ENCODE measurements around the gene BAHCC1. TPM values are rescaled to one million over a fixed set of nuclear protein-coding genes. Genes with fewer than 3 reads are reported as not detected.
"Not testable (repeated sequence)": the region's sequence is repeated elsewhere in the genome, so short reads cannot be mapped to it uniquely, and the experiment has no call there.

The BAHCC1 gene
- total RNA-seq, 3 donors from 2014 or later = 7.4 to 17.0 (median 11.7) TPM

DNA sequence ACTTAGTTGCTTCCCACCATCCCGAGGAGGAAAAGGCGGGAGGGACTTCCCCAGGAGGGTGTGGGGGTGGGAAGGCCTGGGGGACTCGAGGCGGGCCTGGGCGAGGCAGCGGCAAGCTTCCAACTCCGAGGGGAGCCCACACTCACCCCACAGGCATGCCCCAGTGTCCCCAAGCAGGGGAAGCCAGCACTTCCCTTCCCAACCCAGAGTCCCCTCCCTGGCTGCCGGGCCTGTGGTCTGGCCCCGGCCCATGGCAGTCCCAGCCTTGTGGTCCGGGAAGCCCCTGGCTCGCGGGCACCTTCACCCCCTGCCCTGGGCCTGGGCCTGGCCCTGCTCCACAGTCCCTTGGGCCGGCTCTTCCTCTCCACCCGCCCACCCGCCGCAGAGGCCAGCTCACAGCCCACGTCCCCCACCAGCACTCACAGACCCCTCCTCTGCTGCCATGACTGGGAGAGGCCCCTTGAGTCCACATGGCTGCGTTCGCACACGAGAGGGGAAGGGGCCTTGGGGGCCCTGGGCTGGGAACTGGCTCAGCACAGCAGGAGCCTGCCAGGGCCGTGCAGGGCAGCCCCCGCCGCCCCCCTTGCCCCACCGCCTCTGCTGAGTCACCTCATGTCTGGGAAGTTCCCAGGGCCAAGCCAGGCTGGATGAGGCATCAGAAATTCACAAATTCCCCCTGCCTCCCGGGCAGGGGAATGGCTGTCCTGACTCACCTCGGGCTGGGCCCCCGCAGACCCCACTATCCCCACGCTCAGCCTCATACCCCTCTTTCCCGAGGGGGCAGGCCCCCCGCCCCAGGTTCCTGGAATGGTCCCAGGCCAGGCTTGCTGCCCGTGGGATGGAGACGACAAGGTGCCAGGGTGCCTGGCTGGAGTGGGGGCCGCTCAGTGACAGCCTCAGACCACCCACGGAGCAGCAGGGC is 27.8 kb downstream of the BAHCC1 start:
- Histone ChIP-seq H3K36me3 (no peaks in the 10 kb centered on the region), H3K9me3 (no peaks in the 10 kb centered on the region), H3K27ac (peak overlapping the region; percentile 76 to 98), H3K4me3 (peak overlapping the region in 2 of 3 donors; percentile 12 to 59), H3K4me1 (peaks cover 42 to 45% of the 10 kb centered on the region in 2 donors), H3K27me3 (no peaks in the 10 kb centered on the region)
- TF ChIP-seq, protein P1, sequence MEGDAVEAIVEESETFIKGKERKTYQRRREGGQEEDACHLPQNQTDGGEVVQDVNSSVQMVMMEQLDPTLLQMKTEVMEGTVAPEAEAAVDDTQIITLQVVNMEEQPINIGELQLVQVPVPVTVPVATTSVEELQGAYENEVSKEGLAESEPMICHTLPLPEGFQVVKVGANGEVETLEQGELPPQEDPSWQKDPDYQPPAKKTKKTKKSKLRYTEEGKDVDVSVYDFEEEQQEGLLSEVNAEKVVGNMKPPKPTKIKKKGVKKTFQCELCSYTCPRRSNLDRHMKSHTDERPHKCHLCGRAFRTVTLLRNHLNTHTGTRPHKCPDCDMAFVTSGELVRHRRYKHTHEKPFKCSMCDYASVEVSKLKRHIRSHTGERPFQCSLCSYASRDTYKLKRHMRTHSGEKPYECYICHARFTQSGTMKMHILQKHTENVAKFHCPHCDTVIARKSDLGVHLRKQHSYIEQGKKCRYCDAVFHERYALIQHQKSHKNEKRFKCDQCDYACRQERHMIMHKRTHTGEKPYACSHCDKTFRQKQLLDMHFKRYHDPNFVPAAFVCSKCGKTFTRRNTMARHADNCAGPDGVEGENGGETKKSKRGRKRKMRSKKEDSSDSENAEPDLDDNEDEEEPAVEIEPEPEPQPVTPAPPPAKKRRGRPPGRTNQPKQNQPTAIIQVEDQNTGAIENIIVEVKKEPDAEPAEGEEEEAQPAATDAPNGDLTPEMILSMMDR (IDR thresholded peaks at IDR 0.05) = no peak
- peak in 2 of 3 donors; percentile 10 to 66 for TF ChIP-seq POLR2AphosphoS5 (IDR thresholded peaks at IDR 0.05)
- TF ChIP-seq POLR2A (IDR thresholded peaks at IDR 0.05) = no peak
- intact Hi-C loops (cut with DNase I; ENCODE audit: low total_unique reads) = no loop called here
- peak; percentile 69 to 81 for DNase-seq (ENCODE audit: low spot score in 2 of 2)

DNA sequence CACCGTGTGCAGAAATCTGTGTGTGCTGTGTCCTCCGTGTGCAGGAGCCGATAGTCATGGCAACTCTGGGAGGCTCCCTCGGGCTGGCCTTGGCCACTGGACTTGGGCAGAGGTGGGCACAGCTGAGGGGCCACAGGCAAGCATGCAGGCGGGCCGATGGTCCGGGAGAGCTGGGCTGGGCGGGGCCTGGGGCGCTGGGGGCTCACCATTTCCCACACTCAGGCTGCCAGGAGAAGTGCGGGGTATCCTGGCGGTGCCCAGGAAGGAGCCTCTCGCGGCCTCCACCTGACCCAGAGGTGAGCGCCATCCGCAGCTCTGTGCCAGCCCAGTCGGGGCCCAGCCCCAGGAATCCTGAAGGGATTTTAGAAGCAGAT is 28.4 kb downstream of the BAHCC1 start:
- TF ChIP-seq POLR2A (IDR thresholded peaks at IDR 0.05) (no peak), POLR2AphosphoS5 (IDR thresholded peaks at IDR 0.05) (no peak)
- TF ChIP-seq, protein P1 (IDR thresholded peaks at IDR 0.05) = no peak
- H3K36me3 ChIP-seq = no peaks in the 10 kb centered on the region
- peaks cover 42 to 52% of the 10 kb centered on the region in 2 donors for H3K4me1 ChIP-seq
- peak overlapping the region in 2 of 3 donors; percentile 12 to 59 for H3K4me3 ChIP-seq
- H3K27me3 ChIP-seq = no peaks in the 10 kb centered on the region
- no peaks in the 10 kb centered on the region for H3K9me3 ChIP-seq
- intact Hi-C loops (cut with DNase I; ENCODE audit: low total_unique reads) = no loop called here
- H3K27ac ChIP-seq = peak overlapping the region; percentile 76 to 98
- DNase-seq (ENCODE audit: low spot score in 2 of 2) = no peak

DNA sequence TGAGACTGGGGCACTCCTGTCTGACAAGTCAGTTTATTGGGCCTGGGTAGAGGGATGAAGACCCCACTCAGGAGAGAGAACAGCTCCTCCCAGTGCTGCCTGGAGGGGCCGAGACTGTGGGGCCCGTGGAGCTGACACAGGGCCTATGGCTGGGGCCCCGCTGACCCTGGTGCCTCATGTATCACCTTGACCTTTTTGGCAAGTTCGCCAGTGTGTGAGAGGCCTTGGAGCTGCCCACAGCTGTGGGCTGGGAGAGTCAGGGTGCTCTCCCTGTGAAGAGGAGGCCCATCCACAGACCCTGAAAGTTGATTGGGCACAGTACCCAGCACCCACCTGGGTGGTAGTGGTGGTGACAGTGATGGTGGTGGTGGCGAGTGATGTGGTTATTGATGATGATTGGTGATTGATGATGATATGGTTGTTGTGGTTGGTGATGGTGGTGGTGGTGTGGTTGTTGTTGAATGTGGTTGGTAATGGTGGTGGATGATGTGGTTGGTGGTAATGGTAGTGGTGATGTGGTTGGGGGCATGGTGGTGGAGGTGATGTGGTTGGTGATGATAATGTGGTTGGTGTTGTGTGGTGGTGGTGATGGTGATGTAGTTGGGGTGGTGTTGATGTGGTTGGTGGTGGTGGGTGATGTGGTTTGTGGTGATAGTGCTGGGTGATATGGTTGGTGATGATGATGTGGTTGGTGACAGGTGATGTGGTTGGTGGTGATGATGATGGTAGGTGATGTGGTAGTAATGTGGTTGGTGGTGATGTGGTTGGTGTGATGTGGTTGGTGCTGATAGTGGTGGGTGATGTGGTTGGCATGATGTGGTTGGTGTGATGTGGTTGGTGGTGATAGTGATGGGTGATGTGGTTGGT is 29.1 kb downstream of the BAHCC1 start:
- Histone ChIP-seq H3K27me3 (no peaks in the 10 kb centered on the region), H3K4me1 (peaks cover 45 to 52% of the 10 kb centered on the region in 2 donors), H3K36me3 (no peaks in the 10 kb centered on the region), H3K9me3 (no peaks in the 10 kb centered on the region), H3K4me3 (no peak overlapping the region), H3K27ac (peak overlapping the region; percentile 76 to 98)
- intact Hi-C loops (cut with DNase I; ENCODE audit: low total_unique reads) = no loop called here
- TF ChIP-seq, protein P1 (IDR thresholded peaks at IDR 0.05) = no peak
- TF ChIP-seq POLR2A (IDR thresholded peaks at IDR 0.05) (no peak), POLR2AphosphoS5 (IDR thresholded peaks at IDR 0.05) (no peak)
- DNase-seq (ENCODE audit: low spot score in 2 of 2) = no peak

GRCh38 chr17:81425041-81425440 is 29.8 kb downstream of the BAHCC1 start:
- peaks cover 50 to 57% of the 10 kb centered on the region in 2 donors for H3K4me1 ChIP-seq
- H3K36me3 ChIP-seq; intact Hi-C loops (cut with DNase I; ENCODE audit: low total_unique reads); H3K27ac ChIP-seq; H3K9me3 ChIP-seq; H3K27me3 ChIP-seq; H3K4me3 ChIP-seq; DNase-seq (ENCODE audit: low spot score in 2 of 2): not testable (repeated sequence)

DNA sequence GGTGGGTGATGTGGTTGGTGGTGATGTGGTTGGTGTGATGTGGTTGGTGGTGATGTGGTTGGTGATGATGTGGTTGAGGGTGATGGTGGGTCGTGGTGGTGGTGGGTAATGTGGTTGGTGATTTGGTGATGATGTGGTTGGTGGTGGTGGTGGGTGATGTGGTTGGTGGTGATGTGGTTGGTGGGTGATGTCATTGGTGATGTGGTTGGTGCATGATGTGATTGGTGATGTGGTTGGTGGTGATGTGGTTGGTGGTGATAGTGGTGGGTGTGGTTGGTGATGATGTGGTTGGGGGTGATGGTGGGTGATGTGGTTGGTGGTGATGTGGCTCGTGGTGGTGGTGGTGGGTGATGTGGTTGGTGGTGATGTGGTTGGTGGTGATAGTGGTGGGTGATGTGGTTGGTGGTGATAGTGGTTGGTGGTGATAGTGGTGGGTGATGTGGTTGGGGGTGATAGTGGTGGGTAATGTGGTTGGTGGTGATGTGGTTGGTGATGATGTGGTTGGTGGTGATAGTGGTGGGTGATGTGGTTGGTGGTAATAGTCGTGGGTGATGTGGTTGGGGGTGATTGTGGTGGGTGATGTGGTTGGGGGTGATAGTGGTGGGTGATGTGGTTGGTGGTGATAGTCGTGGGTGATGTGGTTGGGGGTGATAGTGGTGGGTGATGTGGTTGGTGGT is 30.6 kb downstream of the BAHCC1 start:
- H3K36me3 ChIP-seq; intact Hi-C loops (cut with DNase I; ENCODE audit: low total_unique reads); H3K27me3 ChIP-seq; DNase-seq (ENCODE audit: low spot score in 2 of 2); H3K9me3 ChIP-seq; H3K4me3 ChIP-seq; H3K27ac ChIP-seq: not testable (repeated sequence)
- H3K4me1 ChIP-seq = peaks cover 44 to 52% of the 10 kb centered on the region in 2 donors
